GM19193 (cell line): ENCODE results near the gene STX3.

Experiments
- POLR2A ChIP-seq: IDR thresholded peaks from 4 replicates; pipeline ENCODE4 v1.6.1; 2011; ENCODE audit not compliant: insufficient read depth, insufficient read length; ENCODE audit errors: extremely low read depth

Gene STX3

DNA sequence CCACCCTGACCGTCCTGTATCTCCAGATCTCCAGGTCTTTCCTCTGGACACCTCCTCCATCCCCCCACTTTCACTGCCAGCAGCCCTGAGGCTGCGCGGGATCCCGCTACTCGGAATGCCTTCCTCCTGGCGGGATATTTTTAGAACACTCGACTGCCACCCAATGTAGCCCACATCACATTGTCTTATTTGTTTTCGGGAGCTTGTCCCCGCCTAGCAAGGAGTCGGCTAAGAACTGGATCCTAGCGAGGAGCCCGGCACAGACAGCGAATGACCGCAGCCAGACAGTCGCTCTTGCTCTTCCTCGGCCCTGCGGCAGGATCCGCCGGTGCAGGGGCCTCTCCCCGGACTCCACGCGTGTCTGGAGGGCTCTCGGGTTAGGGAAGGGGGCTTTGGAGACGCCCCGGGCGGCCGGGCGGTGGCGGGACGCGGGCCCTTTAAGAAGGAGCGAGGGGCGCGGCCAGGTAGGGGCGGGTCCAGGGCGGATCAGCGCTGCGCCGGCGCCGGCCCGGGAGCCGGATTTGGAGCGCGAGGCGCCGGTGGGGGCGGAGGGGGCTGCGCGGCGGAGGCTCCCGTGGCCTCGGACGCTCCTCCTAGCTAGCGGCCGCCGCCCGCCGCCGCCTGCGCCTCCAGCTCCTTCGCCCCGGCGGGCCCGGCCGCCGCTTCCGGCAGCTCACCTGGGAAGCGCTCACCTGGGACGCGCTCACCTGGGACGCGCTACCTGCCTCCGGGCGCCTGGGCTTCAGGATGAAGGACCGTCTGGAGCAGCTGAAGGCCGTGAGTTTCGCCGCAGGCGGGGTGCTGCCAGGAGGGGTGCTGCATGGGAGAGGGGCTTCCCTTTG, at the start of gene STX3:
Gene STX3, plus strand, starts transcription at position 518 of the 842 bp plus-strand sequence. Its CDS starts 230 bp downstream, at position 748.
- TF ChIP-seq POLR2A: no peak

DNA sequence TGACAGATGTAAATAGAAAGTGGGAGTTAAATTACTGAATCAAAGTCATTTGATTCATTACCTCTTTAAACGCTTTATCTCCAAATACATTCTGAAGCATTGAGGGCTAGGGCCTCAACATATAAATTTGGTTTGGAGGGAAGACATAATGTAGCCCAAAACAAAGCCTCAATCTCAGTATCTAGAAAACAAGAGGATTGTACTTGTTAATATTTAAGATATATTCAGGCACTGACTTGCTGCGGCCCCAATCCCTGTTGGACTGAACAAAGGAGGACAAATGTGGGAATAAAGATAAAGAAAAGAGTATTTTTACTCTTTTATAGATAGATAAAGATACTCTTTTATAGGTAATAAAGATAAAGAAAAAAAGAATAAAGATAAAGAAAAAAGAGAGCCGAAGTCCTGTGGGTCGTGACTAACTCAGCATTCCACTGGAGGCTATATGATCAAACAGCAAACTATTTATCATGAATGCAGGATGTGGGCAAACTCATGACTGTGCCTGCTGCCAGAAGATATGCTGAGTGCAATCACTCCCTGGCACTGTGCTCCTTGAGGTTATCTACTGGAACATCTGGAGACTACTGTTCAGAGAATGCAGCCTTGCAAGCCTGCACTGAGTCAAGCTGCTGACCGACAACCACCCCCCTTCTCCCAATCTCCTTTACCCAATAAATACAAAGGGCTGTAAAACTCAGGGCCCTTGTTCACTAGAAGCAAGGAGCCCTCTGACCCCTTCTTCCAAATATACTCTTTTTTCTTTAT, 48.5 kb upstream of the STX3 start:
- TF ChIP-seq POLR2A: no peak

- TF ChIP-seq POLR2A: no peak
These were observed 47.8 kb upstream of the STX3 start for GRCh38 chr11:59707371-59707770.

DNA sequence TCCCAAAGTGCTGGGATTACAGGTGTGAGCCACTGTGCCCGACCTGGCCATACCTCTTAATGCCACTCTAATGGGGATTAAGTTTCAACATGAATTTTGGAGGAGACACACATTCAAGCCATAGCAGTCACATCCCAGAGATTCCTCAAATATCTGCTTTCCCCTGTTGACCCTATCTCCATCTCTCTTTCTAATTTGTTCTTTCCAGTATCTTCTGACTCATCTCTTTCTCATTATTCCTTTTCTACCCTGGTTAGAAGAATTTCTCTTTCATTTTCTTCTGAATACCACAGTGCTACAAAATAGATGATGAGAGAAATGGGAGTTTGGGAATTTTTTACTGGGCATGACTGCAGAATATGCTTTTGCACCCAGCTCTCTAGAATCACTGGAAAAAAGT, 46.6 kb upstream of the STX3 start:
- no peak for TF ChIP-seq POLR2A

DNA sequence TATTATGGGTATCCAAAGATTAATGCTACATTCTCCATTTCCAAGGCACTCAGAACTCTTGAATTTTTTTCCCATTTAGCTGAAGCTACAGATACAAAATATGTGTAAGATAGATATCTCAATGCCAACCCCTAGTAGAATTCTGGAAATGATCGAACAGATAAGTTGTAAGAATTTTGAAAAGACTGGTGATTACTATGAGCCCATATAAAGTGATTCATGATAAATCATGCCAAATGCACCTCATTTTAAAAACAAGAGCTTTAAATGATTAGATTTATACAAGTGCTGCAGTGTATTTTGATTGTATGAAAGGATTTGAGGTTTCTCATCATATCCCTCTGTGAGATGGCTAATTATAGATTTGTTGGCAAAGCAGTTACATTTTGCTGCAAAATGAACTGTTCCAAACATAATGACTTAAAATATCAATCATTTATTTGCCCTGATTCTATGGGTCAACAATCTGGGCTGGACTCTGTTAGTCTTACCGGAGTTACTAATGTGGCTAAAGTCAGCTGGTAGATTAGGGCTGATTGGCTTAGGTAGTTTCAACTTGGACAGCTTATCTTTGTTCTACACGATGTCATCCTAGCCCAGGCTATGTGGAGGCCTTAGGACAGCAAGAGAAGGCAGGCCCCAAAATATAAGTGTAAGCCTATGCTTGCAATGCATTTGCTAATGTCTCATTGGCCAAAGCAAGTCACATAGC, 44.9 kb upstream of the STX3 start:
- no peak for TF ChIP-seq POLR2A

DNA sequence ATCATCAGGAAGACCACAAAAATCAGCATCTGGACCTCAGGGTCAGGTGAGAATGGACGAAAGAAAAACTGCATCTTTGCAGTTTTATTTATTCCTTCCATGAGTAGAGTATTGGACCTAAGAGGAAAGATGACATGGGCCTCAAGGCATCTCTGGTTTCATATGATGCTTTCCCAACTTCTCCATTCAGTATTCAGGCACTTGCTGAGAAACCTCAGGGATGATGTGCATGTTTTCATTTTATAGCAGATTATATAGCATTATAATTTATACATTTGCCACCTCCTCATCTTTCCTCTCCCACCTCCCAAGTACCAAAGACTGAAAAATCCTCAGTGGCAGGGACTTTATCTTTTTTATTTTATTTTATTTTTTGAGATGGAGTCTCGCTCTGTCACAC, 41.4 kb upstream of the STX3 start, which contains the start of gene OR10V1:
Gene OR10V1, minus strand, starts transcription at position 101 of the 400 bp plus-strand sequence. Its CDS starts 0 bp downstream, at position 101.
- TF ChIP-seq POLR2A: no peak

GRCh38 chr11:59716051-59716450, 39.1 kb upstream of the STX3 start:
- TF ChIP-seq POLR2A: no peak

GRCh38 chr11:59719556-59719955, 35.6 kb upstream of the STX3 start:
- TF ChIP-seq POLR2A: no peak

- TF ChIP-seq POLR2A: no peak
These were observed 31.1 kb upstream of the STX3 start for GRCh38 chr11:59724066-59724465.

DNA sequence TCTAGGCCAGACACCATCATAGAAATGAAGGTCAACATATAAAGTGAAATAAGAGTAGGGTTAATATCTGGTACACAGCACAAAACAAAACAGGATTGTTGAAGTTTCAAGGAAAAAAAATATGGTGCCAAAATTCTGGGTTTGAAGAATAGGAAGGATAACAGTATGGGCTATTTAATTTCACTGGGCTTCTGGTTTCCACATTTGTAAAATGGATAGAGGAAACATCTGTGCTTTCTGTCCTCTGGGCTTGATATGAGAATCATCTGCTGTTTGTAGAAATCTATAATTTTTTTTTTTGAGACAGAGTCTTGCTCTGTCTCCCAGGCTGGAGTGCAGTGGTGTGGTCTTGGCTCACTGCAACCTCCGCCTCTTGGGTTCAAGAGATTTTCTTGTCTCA, 27.8 kb upstream of the STX3 start:
- TF ChIP-seq POLR2A: no peak

DNA sequence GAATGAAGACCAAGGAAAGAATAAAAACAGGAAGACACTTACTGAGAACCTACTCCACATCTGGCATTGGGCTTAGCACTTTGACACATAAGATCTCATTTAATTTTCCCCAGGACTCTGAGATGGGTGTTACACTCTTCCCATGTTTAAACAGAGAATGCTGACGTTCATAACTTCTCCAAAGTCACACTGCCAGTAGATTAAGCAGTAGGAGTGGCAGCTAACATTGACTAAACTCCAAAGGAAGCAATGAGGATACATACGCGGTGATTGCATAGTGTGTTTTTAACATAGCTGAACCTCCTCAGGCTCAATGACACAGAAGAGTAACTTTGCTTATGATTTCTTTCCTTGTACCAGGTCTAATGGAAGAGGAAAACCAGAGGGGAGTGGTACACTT, 27.0 kb upstream of the STX3 start:
- TF ChIP-seq POLR2A: no peak

GRCh38 chr11:59728913-59729312, 26.3 kb upstream of the STX3 start:
- TF ChIP-seq POLR2A: no peak

DNA sequence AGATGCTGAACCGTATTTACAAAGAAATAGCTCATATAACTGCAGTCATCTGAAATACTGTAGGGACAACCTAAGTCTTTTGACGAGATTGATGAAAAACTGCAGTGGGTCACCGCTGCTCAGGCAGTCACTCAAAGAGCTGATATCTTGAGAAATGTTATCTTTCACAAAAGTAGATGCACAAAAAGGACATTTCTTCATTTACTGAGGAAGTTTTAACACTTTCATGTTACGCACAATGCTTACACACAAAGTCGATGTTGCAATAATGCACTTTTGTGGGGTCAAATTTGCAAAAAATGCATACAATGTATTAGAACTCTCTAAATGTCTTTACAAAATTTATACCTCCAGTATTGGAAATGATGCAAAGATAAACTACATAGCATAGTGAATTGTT, 25.3 kb upstream of the STX3 start:
- no peak for TF ChIP-seq POLR2A

DNA sequence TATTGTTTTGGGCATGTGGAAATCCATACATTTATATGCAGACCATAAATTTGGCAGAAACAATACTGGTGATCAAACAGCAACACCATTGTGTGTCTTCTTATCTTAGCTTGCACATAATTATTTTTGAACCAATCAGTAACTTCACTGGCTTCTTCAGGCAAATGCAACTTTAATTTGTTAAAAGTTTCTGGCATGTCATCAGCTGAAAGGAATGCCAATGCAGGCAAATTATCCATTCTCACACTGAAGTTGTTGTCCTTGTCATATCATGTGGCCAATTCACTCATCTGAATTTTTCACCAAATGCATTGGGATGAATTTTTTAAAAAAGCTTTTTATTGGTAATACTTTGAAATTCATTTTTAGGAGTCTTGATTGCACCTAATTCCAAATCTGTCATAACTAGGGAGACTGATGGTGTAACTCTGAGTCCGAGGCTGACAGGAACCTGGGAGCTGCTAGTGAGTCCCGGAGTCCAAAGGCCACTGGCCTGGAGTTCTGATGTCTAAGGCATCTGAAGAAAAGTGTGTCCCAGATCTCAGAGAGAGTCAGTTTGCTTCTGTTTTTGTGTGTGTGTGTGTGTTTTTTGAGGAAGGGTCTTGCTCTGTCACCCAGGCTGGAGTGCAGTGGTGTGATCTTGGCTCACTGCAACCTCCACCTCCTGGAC, 24.1 kb upstream of the STX3 start:
- no peak for TF ChIP-seq POLR2A

- no peak for TF ChIP-seq POLR2A
These were observed 9.1 kb upstream of the STX3 start for GRCh38 chr11:59746111-59746510.
